ENCODE data around the gene RASL11B. TPM values are rescaled to one million over a fixed set of nuclear protein-coding genes. Genes with fewer than 3 reads are reported as not detected.
A peak's percentile ranks its signal among the peaks of the same experiment; 100 is the strongest.

The RASL11B gene
- total RNA-seq, 3 donors from 2014 or later: 3.1 to 4.9 TPM; not detected in 1

GRCh38 chr4:52910115-52910514 lies 48.0 kb downstream of the RASL11B start:
- Histone ChIP-seq H3K36me3 (no peaks in the 10 kb centered on the region), H3K9me3 (no peaks in the 10 kb centered on the region), H3K27ac (no peak overlapping the region), H3K4me1 (no peaks in the 10 kb centered on the region), H3K27me3 (no peaks in the 10 kb centered on the region), H3K4me3 (no peak overlapping the region)
- intact Hi-C loops (cut with DNase I; ENCODE audit: low total_unique reads): no loop called here
- DNase-seq (ENCODE audit: low spot score in 2 of 2): no peak
- TF ChIP-seq CTCF (IDR thresholded peaks at IDR 0.05) (no peak), POLR2AphosphoS5 (IDR thresholded peaks at IDR 0.05) (no peak), POLR2A (IDR thresholded peaks at IDR 0.05) (no peak)

GRCh38 chr4:52911684-52912294 lies 49.7 kb downstream of the RASL11B start:
- DNase-seq (ENCODE audit: low spot score in 2 of 2): peak; percentile 48 to 59
- Histone ChIP-seq H3K27me3 (no peaks in the 10 kb centered on the region), H3K9me3 (no peaks in the 10 kb centered on the region), H3K4me1 (no peaks in the 10 kb centered on the region), H3K4me3 (no peak overlapping the region), H3K36me3 (no peaks in the 10 kb centered on the region), H3K27ac (no peak overlapping the region)
- intact Hi-C loops (cut with DNase I; ENCODE audit: low total_unique reads): no loop called here
- TF ChIP-seq POLR2A (IDR thresholded peaks at IDR 0.05) (no peak), POLR2AphosphoS5 (IDR thresholded peaks at IDR 0.05) (no peak), CTCF (IDR thresholded peaks at IDR 0.05) (peak; percentile 38 to 54 (median 40))

- H3K4me3 ChIP-seq: no peak overlapping the region
- intact Hi-C loops (cut with DNase I; ENCODE audit: low total_unique reads): no loop called here
- H3K4me1 ChIP-seq: no peaks in the 10 kb centered on the region
- DNase-seq (ENCODE audit: low spot score in 2 of 2): no peak
- H3K36me3 ChIP-seq: no peaks in the 10 kb centered on the region
- no peaks in the 10 kb centered on the region for H3K9me3 ChIP-seq
- no peak overlapping the region for H3K27ac ChIP-seq
- no peaks in the 10 kb centered on the region for H3K27me3 ChIP-seq
- TF ChIP-seq POLR2AphosphoS5 (IDR thresholded peaks at IDR 0.05) (no peak), CTCF (IDR thresholded peaks at IDR 0.05) (no peak), POLR2A (IDR thresholded peaks at IDR 0.05) (no peak)
Measured at GRCh38 chr4:52912608-52913007, 50.5 kb downstream of the RASL11B start.

GRCh38 chr4:52914051-52914605 lies 52.0 kb downstream of the RASL11B start:
- intact Hi-C loops (cut with DNase I; ENCODE audit: low total_unique reads): no loop called here
- Histone ChIP-seq H3K27me3 (no peaks in the 10 kb centered on the region), H3K9me3 (no peaks in the 10 kb centered on the region), H3K4me3 (no peak overlapping the region), H3K27ac (no peak overlapping the region), H3K4me1 (no peaks in the 10 kb centered on the region), H3K36me3 (no peaks in the 10 kb centered on the region)
- no peak for DNase-seq (ENCODE audit: low spot score in 2 of 2)
- TF ChIP-seq CTCF (IDR thresholded peaks at IDR 0.05) (no peak), POLR2A (IDR thresholded peaks at IDR 0.05) (no peak), POLR2AphosphoS5 (IDR thresholded peaks at IDR 0.05) (no peak)

GRCh38 chr4:52915191-52915590 lies 53.1 kb downstream of the RASL11B start:
- DNase-seq (ENCODE audit: low spot score in 2 of 2): no peak
- H3K4me1 ChIP-seq: no peaks in the 10 kb centered on the region
- intact Hi-C loops (cut with DNase I; ENCODE audit: low total_unique reads): no loop called here
- H3K27me3 ChIP-seq: no peaks in the 10 kb centered on the region
- no peak overlapping the region for H3K27ac ChIP-seq
- H3K4me3 ChIP-seq: no peak overlapping the region
- no peak for TF ChIP-seq CTCF (IDR thresholded peaks at IDR 0.05)
- TF ChIP-seq POLR2A (IDR thresholded peaks at IDR 0.05): no peak
- TF ChIP-seq POLR2AphosphoS5 (IDR thresholded peaks at IDR 0.05): no peak
- H3K9me3 ChIP-seq: no peaks in the 10 kb centered on the region
- no peaks in the 10 kb centered on the region for H3K36me3 ChIP-seq

Measured in breast epithelium (tissue), 4 donors.